Gastrocnemius medialis (tissue), 4 donors: ENCODE results near the gene ETFB. TPM values are rescaled to one million over a fixed set of nuclear protein-coding genes. Genes with fewer than 3 reads are reported as not detected.

ENCODE experiments used
- ATAC-seq, 2 donors: fragments of 150-250 bp; one replicate each; pipeline ENCODE4 v1.9.1; 2016
- DNase-seq, 2 donors: peaks; one replicate each; pipeline ENCODE4 v3.0.0-alpha.2; 2019
- H3K27ac ChIP-seq, 4 donors: fragments of 200-600 bp; sonication (generic); 1 replicate in 1 of 4; 2 replicates in 3 of 4; pipeline ENCODE4 v1.5.1; 2016 to 2018; ENCODE audit warnings: mild to moderate bottlenecking in 2 of 4, moderate library complexity in 1 of 4
- H3K27me3 ChIP-seq, 3 donors: fragments of 200-600 bp; sonication (generic) in 2 of 3; 1 replicate in 1 of 3; 2 replicates in 2 of 3; pipeline versions ENCODE4 v1.5.1 to v1.6.0; 2016 to 2019; ENCODE audit warnings: mild to moderate bottlenecking in 1 of 3, moderate library complexity in 1 of 3
- H3K36me3 ChIP-seq, 2 donors: fragments of 200-600 bp; sonication (generic) in 1 of 2; one replicate each; pipeline ENCODE4 v1.5.1; 2017 to 2018
- H3K4me1 ChIP-seq, 2 donors: fragments of 200-600 bp; sonication (generic) in 1 of 2; one replicate each; pipeline ENCODE4 v1.5.1; 2016 to 2017; ENCODE audit warnings: mild to moderate bottlenecking in 2 of 2
- H3K4me3 ChIP-seq, 4 donors: fragments of 200-600 bp; sonication (generic) in 3 of 4; 1 replicate in 1 of 4; 2 replicates in 3 of 4; pipeline ENCODE4 v1.5.1; 2016 to 2019; ENCODE audit warnings: mild to moderate bottlenecking in 2 of 4
- H3K9me3 ChIP-seq, 3 donors: fragments of 200-600 bp; sonication (generic) in 2 of 3; 1 replicate in 1 of 3; 2 replicates in 2 of 3; pipeline ENCODE4 v1.5.1; 2016 to 2019
- CTCF ChIP-seq, 5 experiments: fragments of 450-650 bp in 3 of 5; fragments of 200-600 bp in 2 of 5; sonication (generic) in 2 of 5; IDR thresholded peaks in 4 of 5; conservative IDR thresholded peaks in 1 of 5; 1 replicate in 4 of 5; 2 replicates in 1 of 5; pipeline ENCODE4 v1.5.1; 2016 to 2019; ENCODE audit warnings: antibody characterized with exemption in 5 of 5, mild to moderate bottlenecking in 3 of 5, moderate library complexity in 3 of 5
- POLR2A ChIP-seq, 2 donors: fragments of 450-650 bp; IDR thresholded peaks; one replicate each; pipeline ENCODE4 v1.6.1; 2017; ENCODE audit warnings: antibody characterized with exemption in 2 of 2, mild to moderate bottlenecking in 2 of 2, moderate library complexity in 2 of 2
- in situ Hi-C, 4 donors: fragments of 200-750 bp; cut with MboI; loops; one replicate each; pipeline versions ENCODE4 v1.15.0 to v1.8.0; 2017; ENCODE audit warnings: low sequenced_read_pairs in 4 of 4
- intact Hi-C: fragments of 100-400 bp; cut with DNase I; formaldehyde crosslinking; loops from one replicate; pipeline ENCODE4 v1.15.1; 2023; ENCODE audit warnings: low total_unique reads
- total RNA-seq, 4 donors: library from RNA; depleted of rRNA; stranded (reverse); fragments of >200 nt; gene quantifications; one replicate each; pipeline versions ENCODE4 v1.1.0 to v1.2.3, GENCODE V29; 2016

ETFB gene
- total RNA-seq, 4 donors from 2014 or later = 118 to 164 (median 141) TPM

- DNase-seq (no peak), ATAC-seq (no peak)
- Histone ChIP-seq H3K27ac (no peak overlapping the region), H3K4me3 (no peak overlapping the region), H3K36me3 (no peaks in the 10 kb centered on the region), H3K9me3 (no peaks in the 10 kb centered on the region), H3K27me3 (no peaks in the 10 kb centered on the region), H3K4me1 (no peaks in the 10 kb centered on the region)
- in situ Hi-C loops (no loop called here), intact Hi-C loops (no loop called here)
- TF ChIP-seq POLR2A (IDR thresholded peaks at IDR 0.05) (no peak), CTCF (IDR thresholded peaks at IDR 0.05 in 4 of 5, conservative IDR thresholded peaks at IDR 0.05 in 1 of 5) (no peak)
Measured at GRCh38 chr19:51377422-51377821, 11.2 kb upstream of the ETFB start.

- TF ChIP-seq POLR2A (IDR thresholded peaks at IDR 0.05) = no peak
- TF ChIP-seq CTCF (IDR thresholded peaks at IDR 0.05 in 4 of 5, conservative IDR thresholded peaks at IDR 0.05 in 1 of 5) = no peak
- no peaks in the 10 kb centered on the region for H3K4me1 ChIP-seq
- in situ Hi-C loops (no loop called here), intact Hi-C loops (no loop called here)
- H3K4me3 ChIP-seq = no peak overlapping the region
- no peaks in the 10 kb centered on the region for H3K9me3 ChIP-seq
- no peaks in the 10 kb centered on the region for H3K27me3 ChIP-seq
- H3K36me3 ChIP-seq = no peaks in the 10 kb centered on the region
- ATAC-seq = no peak
- no peak overlapping the region for H3K27ac ChIP-seq
- DNase-seq = no peak
Measured at GRCh38 chr19:51375504-51376221, 9.5 kb upstream of the ETFB start.

GRCh38 chr19:51372649-51373504, 6.7 kb upstream of the ETFB start, which contains the start of gene NKG7:
Gene NKG7 (minus strand): TSS chr19:51372654. CDS start chr19:51372535, 119 bp downstream.
- intact Hi-C loops (no loop called here), in situ Hi-C loops (no loop called here)
- ATAC-seq (no peak), DNase-seq (no peak)
- H3K36me3 ChIP-seq = no peaks in the 10 kb centered on the region
- no peaks in the 10 kb centered on the region for H3K4me1 ChIP-seq
- H3K27me3 ChIP-seq = no peaks in the 10 kb centered on the region
- no peak within 1 kb of the TSS for H3K4me3 ChIP-seq
- H3K27ac ChIP-seq = no peak within 1 kb of the TSS
- H3K9me3 ChIP-seq = no peaks in the 10 kb centered on the region
- no peak for TF ChIP-seq CTCF (IDR thresholded peaks at IDR 0.05 in 4 of 5, conservative IDR thresholded peaks at IDR 0.05 in 1 of 5)
- TF ChIP-seq POLR2A (IDR thresholded peaks at IDR 0.05) = no peak

GRCh38 chr19:51372021-51372648, 5.9 kb upstream of the ETFB start:
- intact Hi-C loops (no loop called here), in situ Hi-C loops (no loop called here)
- Histone ChIP-seq H3K4me3 (no peak overlapping the region), H3K36me3 (no peaks in the 10 kb centered on the region), H3K27ac (no peak overlapping the region), H3K4me1 (no peaks in the 10 kb centered on the region), H3K27me3 (no peaks in the 10 kb centered on the region), H3K9me3 (no peaks in the 10 kb centered on the region)
- no peak for DNase-seq
- TF ChIP-seq POLR2A (IDR thresholded peaks at IDR 0.05) (no peak), CTCF (IDR thresholded peaks at IDR 0.05 in 4 of 5, conservative IDR thresholded peaks at IDR 0.05 in 1 of 5) (no peak)
- no peak for ATAC-seq
